ENCODE data around the gene CORO2A.

DNA sequence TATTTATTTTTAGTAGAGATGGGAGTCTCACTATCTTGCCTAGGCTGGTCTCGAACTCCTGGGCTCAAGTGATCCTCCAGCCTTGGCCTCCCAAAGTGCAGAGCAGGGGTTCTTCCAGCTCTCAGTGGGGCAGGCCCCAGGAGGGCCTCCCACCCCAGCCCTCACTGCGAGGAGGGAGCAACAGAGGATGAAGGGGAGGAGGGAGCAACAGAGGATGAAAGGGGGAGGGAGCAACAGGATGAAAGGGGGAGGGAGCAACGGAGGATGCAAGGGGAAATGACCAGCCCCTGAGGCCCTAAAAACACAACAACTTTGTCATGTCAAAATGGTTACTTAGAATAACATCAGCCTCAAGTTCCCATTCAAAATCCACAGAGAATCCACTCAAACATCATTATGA, 83.4 kb downstream of the CORO2A start:
- TF ChIP-seq TBL1XR1 (IDR thresholded peaks at IDR 0.05; ENCODE audit: borderline replicate concordance, low read length, partially characterized antibody) (no peak), TAF1 (CRISPR knock-in tag; IDR thresholded peaks at IDR 0.05) (no peak), CTCF (CRISPR knock-in tag; IDR thresholded peaks at IDR 0.05) (no peak), ZNF512B (CRISPR knock-in tag; IDR thresholded peaks at IDR 0.05; ENCODE audit: borderline replicate concordance) (no peak), TCF12 (IDR thresholded peaks at IDR 0.05) (no peak), TCF12 (CRISPR knock-in tag; IDR thresholded peaks at IDR 0.05) (no peak), TCF7L2 (IDR thresholded peaks at IDR 0.05; ENCODE audit: low read depth, low read length) (no peak), USF2 (IDR thresholded peaks at IDR 0.05; ENCODE audit: low read depth, low read length) (no peak), USF2 (CRISPR knock-in tag; IDR thresholded peaks at IDR 0.05; ENCODE audit: borderline replicate concordance) (no peak), ZNF143 (CRISPR knock-in tag; IDR thresholded peaks at IDR 0.05) (no peak)

Data from HepG2 (cell line).